GM15510 (cell line): ENCODE measurements around the gene CGNL1.

Source experiments
- POLR2A ChIP-seq: IDR thresholded peaks from 3 replicates; pipeline ENCODE4 v1.6.1; 2011; ENCODE audit warnings: borderline replicate concordance; ENCODE audit not compliant: insufficient read length; ENCODE audit errors: extremely low read depth

The CGNL1 gene

DNA sequence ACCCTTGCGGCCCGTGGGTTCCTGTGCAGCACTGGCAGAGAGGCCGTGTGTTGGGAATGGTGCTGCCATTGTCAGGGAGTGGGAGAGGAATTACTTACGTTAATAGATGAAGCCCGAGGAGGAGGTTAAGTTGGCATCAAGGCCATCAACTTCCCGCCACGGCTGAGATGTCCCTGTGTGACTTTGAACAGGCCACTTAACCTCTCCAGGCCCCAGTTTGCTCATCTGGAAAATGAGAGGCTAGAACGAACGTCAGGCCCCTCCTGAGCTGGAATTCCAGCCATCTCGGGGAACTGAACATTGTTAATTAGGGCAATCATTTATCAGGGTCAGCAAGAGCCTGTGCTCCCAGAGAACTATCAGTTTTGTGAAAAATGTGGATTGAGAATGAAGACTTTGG is 124.0 kb downstream of the CGNL1 start:
- no peak for TF ChIP-seq POLR2A

DNA sequence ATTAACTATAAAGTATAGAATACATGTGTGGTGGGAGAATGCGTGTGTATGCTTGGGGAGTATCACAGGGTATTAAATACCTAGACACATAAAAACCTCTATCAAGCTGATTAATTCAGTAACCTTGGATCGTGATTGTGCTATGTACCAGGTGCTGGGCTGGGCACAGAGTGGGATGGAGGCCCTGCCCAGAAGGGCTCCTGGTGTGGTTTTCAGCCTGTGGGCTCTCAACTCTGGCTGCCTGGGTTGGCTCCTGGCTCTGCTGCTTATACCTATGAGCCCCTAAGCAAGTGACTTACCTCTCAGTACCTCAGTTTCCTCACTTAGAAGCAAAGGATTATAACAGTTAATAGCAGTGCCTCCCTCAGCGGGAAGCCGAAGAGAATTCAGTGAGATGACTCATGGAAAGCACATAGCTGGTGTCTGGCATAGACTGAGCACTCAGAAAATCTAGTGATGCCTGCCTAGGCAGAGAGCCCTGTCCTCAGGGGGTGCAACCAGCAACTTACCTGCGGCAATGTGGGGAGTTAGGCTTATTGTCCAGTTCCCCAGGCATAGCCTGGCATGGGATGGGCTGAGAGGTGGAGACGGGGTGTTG is 124.8 kb downstream of the CGNL1 start:
- TF ChIP-seq POLR2A, result no peak

DNA sequence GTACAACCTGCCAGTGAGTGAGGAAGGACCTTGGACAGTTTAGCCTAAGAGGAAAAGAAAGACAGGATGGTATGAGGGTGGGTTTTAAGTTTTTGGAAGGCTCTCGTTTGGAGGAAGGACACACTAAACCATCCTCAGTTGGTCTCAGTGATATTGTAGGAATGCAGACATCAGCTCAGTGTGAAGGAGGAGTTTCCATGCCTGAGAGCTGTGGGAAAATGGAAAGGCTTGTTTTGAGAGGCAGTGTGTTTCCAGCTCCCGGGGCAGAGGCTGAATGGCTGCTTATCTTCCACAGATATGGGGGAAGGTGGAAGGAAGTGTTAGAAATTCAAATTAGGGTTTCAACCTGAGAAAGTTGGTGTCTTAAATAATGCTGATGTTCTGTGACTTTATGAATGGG is 125.8 kb downstream of the CGNL1 start:
- TF ChIP-seq POLR2A, result no peak

DNA sequence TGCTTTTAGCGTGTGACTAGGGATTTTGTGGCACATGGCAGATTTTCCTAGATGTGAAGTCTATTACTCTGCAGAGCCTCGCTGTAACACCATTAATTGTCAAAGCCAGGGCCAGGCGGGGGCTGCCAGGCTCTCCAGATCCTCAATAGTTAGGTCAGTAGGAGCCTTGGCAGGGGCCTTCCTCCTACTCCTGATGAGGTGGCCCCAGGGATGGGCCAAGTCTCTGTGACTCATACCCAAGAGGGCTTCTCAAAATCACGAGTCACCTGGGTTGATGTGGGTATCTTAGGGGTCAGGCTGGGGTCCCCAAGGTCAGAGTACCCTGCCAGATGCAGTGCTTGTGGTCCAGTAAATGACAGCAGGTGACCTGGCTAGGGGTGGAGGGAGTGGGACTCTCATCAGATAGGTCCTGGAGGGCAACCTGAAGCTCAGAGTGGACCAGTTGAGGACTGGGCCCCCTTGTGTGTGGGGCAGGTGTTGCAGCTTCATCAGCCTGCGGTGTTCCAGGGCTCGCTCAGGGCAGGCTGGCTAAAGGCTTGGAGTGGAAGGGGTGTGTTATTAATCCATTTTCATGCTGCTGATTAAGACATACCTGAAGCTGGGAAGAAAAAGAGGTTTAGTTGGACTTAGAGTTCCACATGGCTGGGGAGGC is 126.9 kb downstream of the CGNL1 start:
- TF ChIP-seq POLR2A, result no peak

DNA sequence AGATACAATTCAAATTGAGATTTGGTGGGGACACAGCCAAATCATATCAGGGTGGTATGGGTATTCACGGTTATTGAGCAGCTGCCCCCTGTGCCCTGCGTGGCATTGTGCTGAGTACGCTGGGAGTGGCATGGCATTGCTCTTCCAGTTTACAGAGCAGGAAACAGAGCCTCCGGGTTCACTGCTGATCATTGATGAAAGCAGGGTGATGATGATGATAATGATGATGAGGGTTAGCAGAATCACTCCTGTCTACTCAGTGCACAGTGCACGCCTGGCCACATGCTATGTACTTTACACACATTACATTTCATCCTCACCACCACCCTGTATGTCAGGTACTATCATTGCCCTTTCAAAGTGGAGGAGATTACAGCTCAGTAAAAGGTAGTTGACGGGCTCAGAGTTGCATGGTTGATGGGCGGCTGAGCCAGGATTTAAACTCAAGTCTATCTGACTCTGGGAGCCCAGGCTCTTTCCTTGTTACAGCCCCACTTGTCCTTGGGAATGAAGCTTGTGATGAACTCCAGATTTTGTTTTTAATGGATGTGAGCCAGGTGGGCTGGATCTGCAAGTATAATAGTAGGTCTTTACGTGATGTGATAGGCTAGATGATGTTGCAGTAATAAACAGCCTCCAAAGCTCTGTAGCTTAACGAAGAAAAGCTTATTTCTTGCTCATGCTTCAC is 127.8 kb downstream of the CGNL1 start:
- TF ChIP-seq POLR2A, result no peak

DNA sequence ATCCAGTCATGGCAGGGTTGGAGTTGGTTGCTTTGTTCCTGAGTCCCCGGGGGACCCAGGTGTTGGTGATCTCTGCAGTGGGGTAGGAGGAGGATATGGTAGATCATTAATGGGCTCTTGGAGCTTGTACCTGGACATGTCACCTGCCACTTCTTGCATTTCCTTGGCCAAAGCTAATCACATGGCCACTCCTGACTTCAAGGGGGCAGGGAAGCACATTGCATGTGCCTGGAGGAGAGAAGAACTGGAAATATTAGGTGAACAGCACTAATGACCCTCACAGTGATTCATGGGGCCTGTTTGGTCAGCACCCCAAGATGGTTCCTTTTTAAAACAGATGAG is 128.3 kb downstream of the CGNL1 start:
- TF ChIP-seq POLR2A, result no peak

DNA sequence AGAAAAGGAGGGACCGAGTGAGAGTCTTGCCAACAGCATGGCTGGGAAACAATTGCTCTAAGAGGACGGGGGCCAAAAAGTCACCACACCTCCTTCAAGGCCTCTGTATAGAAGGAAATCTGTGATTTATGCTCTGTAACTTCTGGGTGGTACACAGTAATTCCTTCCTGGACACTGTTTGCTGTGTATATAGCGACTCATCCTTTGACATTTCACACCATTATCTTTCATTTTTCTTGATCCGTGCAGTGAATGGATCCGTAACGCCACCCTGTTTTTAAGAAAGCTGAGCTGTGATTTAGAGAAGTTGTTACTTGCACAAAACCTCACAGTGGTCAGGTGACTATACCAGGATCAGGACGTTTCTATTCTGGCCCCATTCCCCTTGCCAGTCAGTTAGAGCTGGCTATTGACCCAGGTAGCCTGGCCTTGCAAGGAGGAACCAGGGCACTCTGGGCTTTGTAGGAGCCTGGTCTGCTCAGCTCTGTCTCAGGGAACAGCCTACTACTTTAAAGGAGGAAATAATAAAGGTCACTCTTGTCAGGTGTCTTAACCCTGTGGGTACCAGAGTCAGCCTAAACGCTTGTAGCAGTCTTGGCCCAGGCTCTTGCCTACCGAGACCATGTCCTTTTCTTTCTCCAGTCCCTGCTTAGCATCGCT is 128.9 kb downstream of the CGNL1 start:
- no peak for TF ChIP-seq POLR2A

DNA sequence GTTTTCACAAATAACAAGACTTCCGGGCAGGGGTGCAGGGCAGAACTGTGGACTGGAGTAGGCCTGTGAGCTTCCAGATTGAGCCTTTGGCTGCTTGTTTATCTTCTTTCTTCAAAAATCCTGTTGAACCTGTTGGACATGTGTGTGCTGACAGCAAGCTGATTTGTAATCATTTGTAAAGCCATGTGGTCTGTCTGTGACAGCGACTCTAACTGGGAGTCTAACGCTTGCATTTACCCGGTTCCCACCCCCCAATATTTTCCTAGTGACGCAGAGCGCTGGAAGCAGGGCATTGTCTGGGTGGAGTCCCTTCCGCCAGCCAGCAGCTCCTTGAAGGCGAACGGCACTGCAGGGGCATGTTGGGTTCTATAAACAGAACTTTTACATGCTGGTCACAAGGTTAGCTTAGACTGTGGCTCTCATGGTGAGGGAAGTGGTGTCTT is 129.7 kb downstream of the CGNL1 start:
- no peak for TF ChIP-seq POLR2A

DNA sequence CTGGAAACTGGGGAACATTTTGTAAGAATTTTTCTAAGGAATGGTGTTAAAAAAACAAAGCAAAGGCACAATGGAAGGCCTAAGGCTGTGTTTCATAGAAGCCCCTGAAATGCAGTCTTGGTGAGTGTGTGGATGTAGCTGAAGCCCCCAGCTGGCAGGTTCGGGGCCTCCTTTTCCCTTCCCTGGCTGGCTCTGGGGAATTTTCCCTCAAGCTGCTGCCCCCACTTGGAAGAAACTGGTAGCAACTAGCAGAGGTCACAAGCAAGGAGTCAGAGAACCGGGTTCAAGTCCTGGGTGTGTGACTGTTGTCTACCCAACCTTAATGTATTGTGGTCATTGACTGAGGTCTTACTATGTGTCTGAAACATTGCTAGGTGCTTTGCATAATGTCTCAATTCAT is 130.1 kb downstream of the CGNL1 start:
- no peak for TF ChIP-seq POLR2A

DNA sequence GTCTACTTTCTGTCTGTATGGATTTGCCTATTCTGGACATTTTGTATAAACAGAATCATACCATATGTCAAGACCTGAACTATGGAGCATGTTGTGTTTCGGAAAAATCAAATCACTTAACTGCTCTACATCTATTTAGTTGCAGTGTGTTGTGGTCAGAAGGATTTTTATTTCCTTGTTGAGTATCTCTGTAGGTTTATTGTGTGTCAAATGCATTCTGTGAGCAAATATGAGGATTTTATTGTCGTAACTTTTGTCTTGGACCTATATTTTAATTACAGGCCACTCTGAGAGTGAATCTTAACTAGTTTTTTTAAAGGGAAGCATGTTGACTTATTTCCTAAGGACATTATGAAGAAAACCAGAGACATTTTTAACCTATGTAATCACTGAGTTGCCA is 130.8 kb downstream of the CGNL1 start:
- no peak for TF ChIP-seq POLR2A

DNA sequence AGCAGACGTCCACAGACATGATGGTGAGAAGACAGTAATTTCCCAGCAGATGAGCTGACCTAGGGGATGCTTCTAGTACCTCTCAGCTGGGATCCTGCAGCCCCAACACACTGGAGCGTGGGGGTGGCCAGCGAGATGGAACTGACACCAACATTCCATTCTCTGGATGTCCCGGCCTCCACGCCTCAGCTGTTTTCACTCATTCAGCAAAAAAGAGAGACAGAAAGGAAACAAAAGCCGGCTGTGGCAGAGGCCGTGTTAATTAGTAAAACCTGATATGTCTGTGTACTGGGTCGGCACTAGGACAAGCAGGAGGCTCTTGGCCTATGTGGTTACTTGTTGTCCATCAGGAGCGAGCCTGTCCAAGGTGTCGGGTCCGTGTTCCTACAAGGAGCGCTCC is 132.8 kb downstream of the CGNL1 start:
- no peak for TF ChIP-seq POLR2A

DNA sequence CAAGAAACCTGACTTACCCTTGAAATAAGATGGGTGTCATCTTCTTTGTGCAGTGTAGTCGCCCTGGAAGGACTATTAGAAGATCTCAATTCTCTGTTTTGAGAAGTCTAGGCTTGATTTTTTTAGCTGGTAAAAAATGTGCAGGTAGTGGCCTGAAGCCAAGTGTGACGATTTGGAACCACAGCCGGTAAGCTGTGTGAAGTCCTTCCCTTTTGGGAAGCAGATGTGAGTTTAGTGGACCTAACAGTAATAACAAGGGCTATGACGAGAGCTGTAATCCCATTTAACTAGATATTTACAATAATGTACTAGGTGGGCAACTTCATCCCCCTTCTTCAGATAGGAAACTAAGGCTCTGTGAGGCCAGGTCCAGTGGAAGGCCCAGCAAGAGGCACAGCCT is 133.7 kb downstream of the CGNL1 start:
- TF ChIP-seq POLR2A, result no peak

DNA sequence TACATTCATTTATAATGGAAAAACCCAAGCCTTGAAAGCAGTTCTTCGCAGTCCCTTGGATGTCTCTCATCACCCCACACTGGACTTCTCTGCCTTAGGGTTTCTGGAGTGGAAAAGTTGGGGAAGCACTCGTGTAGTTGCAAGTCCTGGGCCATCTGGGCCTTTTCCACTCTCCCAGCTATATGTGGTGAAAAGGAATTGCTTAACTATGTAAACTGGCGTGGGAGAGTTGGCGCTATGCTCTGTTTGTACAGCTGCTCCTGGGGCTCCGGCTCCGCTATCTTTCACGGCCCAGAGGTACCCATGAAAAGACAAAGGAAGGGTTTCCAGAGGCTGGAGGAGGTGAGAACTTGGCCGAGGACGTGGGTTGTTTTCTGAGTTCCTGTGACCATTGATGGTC is 134.3 kb downstream of the CGNL1 start:
- no peak for TF ChIP-seq POLR2A

DNA sequence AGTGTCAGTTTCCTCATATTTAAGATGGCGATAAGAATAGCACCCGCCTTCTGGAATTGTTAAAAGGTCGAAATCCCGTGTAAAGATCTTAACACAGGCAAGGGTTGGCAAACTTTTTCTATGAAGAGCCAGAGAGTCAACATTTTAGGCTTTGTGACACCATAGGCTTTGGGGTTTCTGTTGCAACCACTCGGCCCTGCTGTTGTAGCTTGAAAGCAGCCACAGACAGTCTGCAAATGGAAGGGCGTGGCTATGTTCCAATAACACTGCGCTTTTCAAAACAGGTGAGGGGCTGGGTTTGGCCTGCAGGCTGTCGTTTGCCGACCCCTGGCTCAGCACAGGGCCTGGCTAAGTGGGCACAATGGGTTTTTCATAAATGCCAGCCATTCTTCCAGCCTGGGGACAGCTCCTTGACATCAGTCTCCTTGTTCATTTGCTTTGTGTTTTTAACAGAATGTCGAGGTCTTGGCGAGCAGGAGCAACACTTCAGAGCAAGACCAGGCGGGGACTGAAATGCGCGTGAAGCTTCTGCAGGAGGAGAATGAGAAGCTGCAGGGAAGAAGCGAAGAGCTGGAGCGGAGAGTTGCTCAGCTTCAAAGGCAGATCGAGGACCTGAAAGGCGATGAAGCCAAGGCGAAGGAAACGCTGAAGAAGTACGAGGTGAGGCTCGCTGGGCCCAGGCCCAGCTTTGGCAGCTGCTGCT is 140.2 kb downstream of the CGNL1 start:
- TF ChIP-seq POLR2A, result no peak
